Right atrium auricular region (tissue), 2 donors: ENCODE data around the gene GFRAL. TPM values are rescaled to one million over a fixed set of nuclear protein-coding genes. Genes with fewer than 3 reads are reported as not detected.

ENCODE experiments used
- DNase-seq: peaks from one replicate; pipeline ENCODE4 v3.0.0-alpha.2; 2019; ENCODE audit warnings: low spot score
- H3K27ac ChIP-seq, 2 donors: fragments of 200-600 bp; sonication (generic); 1 replicate in 1 of 2; 2 replicates in 1 of 2; pipeline ENCODE4 v1.5.1; 2016 to 2019
- H3K27me3 ChIP-seq, 2 donors: fragments of 200-600 bp; sonication (generic); one replicate each; pipeline versions ENCODE4 v1.5.1 to v1.6.0; 2017 to 2019
- H3K36me3 ChIP-seq: fragments of 200-600 bp; sonication (generic); one replicate; pipeline ENCODE4 v1.5.1; 2016
- H3K4me1 ChIP-seq, 2 donors: fragments of 200-600 bp; sonication (generic); one replicate each; pipeline versions ENCODE4 v1.5.1 to v1.6.0; 2017 to 2019
- H3K4me3 ChIP-seq, 2 donors: fragments of 200-600 bp; sonication (generic); 1 replicate in 1 of 2; 2 replicates in 1 of 2; pipeline ENCODE4 v1.5.1; 2017 to 2019; ENCODE audit warnings: mild to moderate bottlenecking in 1 of 2, moderate library complexity in 1 of 2
- H3K9me3 ChIP-seq, 2 donors: fragments of 200-600 bp; sonication (generic); one replicate each; pipeline ENCODE4 v1.5.1; 2019
- total RNA-seq, 2 donors: library from RNA; depleted of rRNA; stranded (reverse); fragments of >200 nt; gene quantifications; one replicate each; pipeline ENCODE4 v1.1.0, GENCODE V29; 2016
- TF ChIP-seq, protein P1 (sequence below), 2 donors: fragments of 200-600 bp; sonication (generic); IDR thresholded peaks; one replicate each; pipeline ENCODE4 v1.5.1; 2019; ENCODE audit warnings: antibody characterized with exemption in 2 of 2

Gene GFRAL
- total RNA-seq, 2 donors from 2014 or later: not detected

- H3K4me3 ChIP-seq: no peak overlapping the region
- H3K9me3 ChIP-seq: no peaks in the 10 kb centered on the region
- TF ChIP-seq, protein P1, sequence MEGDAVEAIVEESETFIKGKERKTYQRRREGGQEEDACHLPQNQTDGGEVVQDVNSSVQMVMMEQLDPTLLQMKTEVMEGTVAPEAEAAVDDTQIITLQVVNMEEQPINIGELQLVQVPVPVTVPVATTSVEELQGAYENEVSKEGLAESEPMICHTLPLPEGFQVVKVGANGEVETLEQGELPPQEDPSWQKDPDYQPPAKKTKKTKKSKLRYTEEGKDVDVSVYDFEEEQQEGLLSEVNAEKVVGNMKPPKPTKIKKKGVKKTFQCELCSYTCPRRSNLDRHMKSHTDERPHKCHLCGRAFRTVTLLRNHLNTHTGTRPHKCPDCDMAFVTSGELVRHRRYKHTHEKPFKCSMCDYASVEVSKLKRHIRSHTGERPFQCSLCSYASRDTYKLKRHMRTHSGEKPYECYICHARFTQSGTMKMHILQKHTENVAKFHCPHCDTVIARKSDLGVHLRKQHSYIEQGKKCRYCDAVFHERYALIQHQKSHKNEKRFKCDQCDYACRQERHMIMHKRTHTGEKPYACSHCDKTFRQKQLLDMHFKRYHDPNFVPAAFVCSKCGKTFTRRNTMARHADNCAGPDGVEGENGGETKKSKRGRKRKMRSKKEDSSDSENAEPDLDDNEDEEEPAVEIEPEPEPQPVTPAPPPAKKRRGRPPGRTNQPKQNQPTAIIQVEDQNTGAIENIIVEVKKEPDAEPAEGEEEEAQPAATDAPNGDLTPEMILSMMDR (IDR thresholded peaks at IDR 0.05): no peak
- no peaks in the 10 kb centered on the region for H3K27me3 ChIP-seq
- H3K4me1 ChIP-seq: no peaks in the 10 kb centered on the region
- no peak overlapping the region for H3K27ac ChIP-seq
- DNase-seq: no peak
- no peaks in the 10 kb centered on the region for H3K36me3 ChIP-seq
These were observed 109.9 kb downstream of the GFRAL start for GRCh38 chr6:55437141-55437540.

- Histone ChIP-seq H3K4me1 (no peaks in the 10 kb centered on the region), H3K9me3 (no peaks in the 10 kb centered on the region), H3K36me3 (no peaks in the 10 kb centered on the region), H3K27me3 (no peaks in the 10 kb centered on the region), H3K27ac (no peak overlapping the region), H3K4me3 (no peak overlapping the region)
- TF ChIP-seq, protein P1 (IDR thresholded peaks at IDR 0.05): no peak
- no peak for DNase-seq
These were observed 110.9 kb downstream of the GFRAL start for GRCh38 chr6:55438203-55438602.

GRCh38 chr6:55443238-55444134 lies 116.2 kb downstream of the GFRAL start:
- TF ChIP-seq, protein P1 (IDR thresholded peaks at IDR 0.05): no peak

DNA sequence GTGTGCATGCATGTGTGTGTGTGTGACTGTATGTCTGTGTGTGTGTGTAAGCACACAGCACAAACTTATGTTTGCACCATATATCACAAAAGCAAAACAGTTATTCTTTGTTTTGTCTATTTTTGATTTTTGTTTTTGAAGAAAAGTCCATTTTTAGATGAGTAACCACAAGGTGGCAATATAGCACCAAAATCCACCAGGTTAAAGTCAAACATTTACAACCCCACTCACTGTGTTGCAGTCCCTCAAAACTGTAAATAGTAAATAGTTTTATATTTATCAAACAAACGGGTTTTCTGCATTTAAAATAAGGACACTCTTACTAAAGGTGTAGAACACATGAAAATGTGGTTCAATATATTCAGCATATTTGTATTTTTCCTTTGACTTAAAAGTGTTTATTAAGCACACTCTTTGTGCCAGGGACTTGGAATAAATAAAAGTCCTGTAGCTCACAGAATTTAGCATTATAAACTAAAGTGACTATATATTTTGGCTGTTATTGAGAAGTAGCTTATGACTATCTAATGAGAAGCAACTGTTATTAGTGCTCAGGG lies 118.5 kb downstream of the GFRAL start:
- H3K4me1 ChIP-seq: no peaks in the 10 kb centered on the region
- H3K9me3 ChIP-seq: no peaks in the 10 kb centered on the region
- H3K27me3 ChIP-seq: no peaks in the 10 kb centered on the region
- TF ChIP-seq, protein P1 (IDR thresholded peaks at IDR 0.05): peak; percentile 25 to 62
- DNase-seq: no peak
- no peak overlapping the region for H3K27ac ChIP-seq
- H3K4me3 ChIP-seq: no peak overlapping the region
- H3K36me3 ChIP-seq: no peaks in the 10 kb centered on the region

More at GRCh38 chr6:55443238-55444134, 116.2 kb downstream of the GFRAL start:
- no peaks in the 10 kb centered on the region for H3K27me3 ChIP-seq
- H3K4me1 ChIP-seq: no peaks in the 10 kb centered on the region
- no peak overlapping the region for H3K27ac ChIP-seq
- DNase-seq: no peak
- no peak overlapping the region for H3K4me3 ChIP-seq
- no peaks in the 10 kb centered on the region for H3K36me3 ChIP-seq
- no peaks in the 10 kb centered on the region for H3K9me3 ChIP-seq

- Histone ChIP-seq H3K36me3 (no peaks in the 10 kb centered on the region), H3K27me3 (no peaks in the 10 kb centered on the region), H3K27ac (no peak overlapping the region), H3K4me3 (no peak overlapping the region), H3K4me1 (no peaks in the 10 kb centered on the region), H3K9me3 (no peaks in the 10 kb centered on the region)
- no peak for DNase-seq
- TF ChIP-seq, protein P1 (IDR thresholded peaks at IDR 0.05): no peak
These were observed 120.6 kb downstream of the GFRAL start for GRCh38 chr6:55447891-55448290.
